SK-N-SH (cell line): Measurements from ENCODE around the gene CD180. TPM values are rescaled to one million over a fixed set of nuclear protein-coding genes. Genes with fewer than 3 reads are reported as not detected.

ENCODE experiments used
- CTCF ChIA-PET: fragments of 300-600, 350-600 bp; formaldehyde crosslinking; extraction: SDS; loops from one replicate; lab custom pipeline; 2021; lab: Yijun Ruan, JAX
- POLR2A ChIA-PET: fragments of 350-600 bp; sonication (Branson Sonifier 250); formaldehyde crosslinking; extraction: SDS; loops from one replicate; lab custom pipeline; 2020; ENCODE audit warnings: antibody characterized with exemption, inconsistent platforms; lab: Yijun Ruan, JAX
- DNase-seq: peaks from one replicate; pipeline ENCODE4 v3.0.0; 2012
- H2AFZ ChIP-seq: fragments of 200-600 bp; sonication (generic); 2 replicates; pipeline ENCODE4 v1.8.1; 2016; ENCODE audit warnings: antibody characterized with exemption, mild to moderate bottlenecking, low read depth
- H3F3A ChIP-seq: fragments of 200-600 bp; sonication (generic); replicated peaks from 2 replicates; pipeline ENCODE3; 2016; ENCODE audit warnings: antibody characterized with exemption, mild to moderate bottlenecking; ENCODE audit not compliant: insufficient read depth
- H3K27ac ChIP-seq, 2 experiments: fragments of 200-500 bp in 1 of 2; fragments of 200-600 bp in 1 of 2; sonication (Bioruptor generic) in 1 of 2; sonication (generic), shearing (Covaris generic) in 1 of 2; 2 replicates each; pipeline versions ENCODE4 v1.5.1 to v1.6.1; 2014 to 2016; ENCODE audit warnings: low read depth in 2 of 2, inconsistent platforms in 1 of 2, low read length in 1 of 2, mild to moderate bottlenecking in 1 of 2, mixed read lengths in 1 of 2
- H3K27me3 ChIP-seq: fragments of 200-600 bp; sonication (generic), shearing (Covaris generic); 2 replicates; pipeline ENCODE4 v1.6.1; 2016; ENCODE audit warnings: mixed run types; ENCODE audit not compliant: insufficient read depth
- H3K36me3 ChIP-seq, 2 experiments: fragments of 200-500 bp in 1 of 2; fragments of 200-600 bp in 1 of 2; sonication (Bioruptor generic) in 1 of 2; sonication (generic) in 1 of 2; replicated peaks in 1 of 2; 2 replicates each; pipeline versions ENCODE3 to v1.5.1; 2014 to 2016; ENCODE audit warnings: low read length in 1 of 2, mild to moderate bottlenecking in 1 of 2; ENCODE audit not compliant: insufficient read depth in 2 of 2, control insufficient read depth in 1 of 2
- H3K4me1 ChIP-seq, 2 experiments: fragments of 200-500 bp in 1 of 2; fragments of 200-600 bp in 1 of 2; sonication (Bioruptor generic) in 1 of 2; sonication (generic), shearing (Covaris generic) in 1 of 2; 2 replicates each; pipeline versions ENCODE4 v1.5.1 to v1.6.1; 2014 to 2016; ENCODE audit warnings: low read depth in 1 of 2, low read length in 1 of 2, mixed run types in 1 of 2; ENCODE audit not compliant: insufficient read depth in 2 of 2, control insufficient read depth in 1 of 2
- H3K4me2 ChIP-seq: fragments of 200-600 bp; sonication (generic), shearing (Covaris generic); 2 replicates; pipeline ENCODE4 v1.6.1; 2017; ENCODE audit warnings: mixed run types
- H3K4me3 ChIP-seq, 2 experiments: fragments of 200-500 bp in 1 of 2; fragments of 200-600 bp in 1 of 2; sonication (Bioruptor generic) in 1 of 2; sonication (generic), shearing (Covaris generic) in 1 of 2; 2 replicates each; pipeline versions ENCODE4 v1.5.1 to v1.8.1; 2014 to 2016; ENCODE audit warnings: low read depth in 2 of 2, inconsistent platforms in 1 of 2, low read length in 1 of 2, mild to moderate bottlenecking in 1 of 2, mixed read lengths in 1 of 2, moderate library complexity in 1 of 2
- H3K79me2 ChIP-seq: fragments of 200-600 bp; sonication (generic); 2 replicates; pipeline ENCODE4 v1.8.1; 2017; ENCODE audit warnings: mild to moderate bottlenecking; ENCODE audit not compliant: insufficient read depth
- H3K9ac ChIP-seq: fragments of 200-600 bp; sonication (generic); 2 replicates; pipeline ENCODE4 v1.6.1; 2017; ENCODE audit warnings: mixed run types
- H3K9me2 ChIP-seq: fragments of 200-600 bp; sonication (generic); 2 replicates; pipeline ENCODE4 v1.6.1; 2017; ENCODE audit warnings: mixed run types
- H3K9me3 ChIP-seq: fragments of 200-600 bp; sonication (generic); 2 replicates; pipeline ENCODE4 v1.6.1; 2017; ENCODE audit warnings: mixed run types, mild to moderate bottlenecking, moderate library complexity
- H4K20me1 ChIP-seq: fragments of 200-600 bp; sonication (generic); 2 replicates; pipeline ENCODE4 v1.6.1; 2017; ENCODE audit warnings: mild to moderate bottlenecking, mixed run types; ENCODE audit not compliant: insufficient read depth
- CHD2 ChIP-seq: fragments of 150-350 bp; IDR thresholded peaks from 2 replicates; pipeline ENCODE4 v1.6.1; 2018; ENCODE audit warnings: low read length; ENCODE audit not compliant: partially characterized antibody
- EP300 ChIP-seq, 2 experiments: IDR thresholded peaks; 2 replicates each; pipeline versions ENCODE4 v1.4.0 to v1.6.1; 2012; ENCODE audit warnings: borderline replicate concordance in 1 of 2, low read depth in 1 of 2, low read length in 1 of 2
- EZH2phosphoT487 ChIP-seq: fragments of 200-600 bp; sonication (generic); IDR thresholded peaks from 2 replicates; pipeline ENCODE4 v1.6.1; 2017; ENCODE audit warnings: low read depth, mixed run types, mild to moderate bottlenecking, antibody characterized with exemption, moderate library complexity, borderline replicate concordance
- FOSL2 ChIP-seq: IDR thresholded peaks from 2 replicates; pipeline ENCODE4 v1.4.0; 2012; ENCODE audit warnings: low read depth, mild to moderate bottlenecking, moderate library complexity, borderline replicate concordance
- IRF3 ChIP-seq: fragments of 150-350 bp; IDR thresholded peaks from 2 replicates; pipeline ENCODE4 v1.6.1; 2016; ENCODE audit warnings: mild to moderate bottlenecking, low read depth, low read length
- JUND ChIP-seq: IDR thresholded peaks from 2 replicates; pipeline ENCODE4 v1.4.0; 2012
- MXI1 ChIP-seq: IDR thresholded peaks from 2 replicates; pipeline ENCODE4 v1.6.1; 2012; ENCODE audit warnings: mild to moderate bottlenecking, low read depth, low read length, improper control_type of control experiment
- NRF1 ChIP-seq: IDR thresholded peaks from 2 replicates; pipeline ENCODE4 v1.6.1; 2012; ENCODE audit warnings: low read depth, mild to moderate bottlenecking, low read length
- PBX3 ChIP-seq: IDR thresholded peaks from 2 replicates; pipeline ENCODE4; 2012
- POLR2AphosphoS5 ChIP-seq: IDR thresholded peaks from 2 replicates; pipeline ENCODE4 v1.6.1; 2012; ENCODE audit warnings: low read depth, low read length
- RAD21 ChIP-seq: IDR thresholded peaks from 2 replicates; pipeline ENCODE4 v1.6.1; 2012; ENCODE audit warnings: mild to moderate bottlenecking, low read length
- RFX5 ChIP-seq: IDR thresholded peaks from 2 replicates; pipeline ENCODE4 v1.6.1; 2012; ENCODE audit warnings: mild to moderate bottlenecking, improper control_type of control experiment, low read length
- RXRA ChIP-seq: IDR thresholded peaks from 2 replicates; pipeline ENCODE4 v1.4.0; 2012; ENCODE audit warnings: low read depth, mild to moderate bottlenecking, borderline replicate concordance
- TAF1 ChIP-seq: IDR thresholded peaks from 2 replicates; pipeline ENCODE4 v1.6.1; 2012; ENCODE audit warnings: low read depth, mild to moderate bottlenecking, low read length, moderate library complexity, borderline replicate concordance
- TEAD4 ChIP-seq: IDR thresholded peaks from 2 replicates; pipeline ENCODE4 v1.4.0; 2012; ENCODE audit warnings: mild to moderate bottlenecking, borderline replicate concordance; ENCODE audit not compliant: insufficient read depth
- USF1 ChIP-seq: IDR thresholded peaks from 2 replicates; pipeline ENCODE4 v1.4.0; 2012; ENCODE audit warnings: low read depth, borderline replicate concordance
- YY1 ChIP-seq: IDR thresholded peaks from 2 replicates; pipeline ENCODE4 v1.4.0; 2012; ENCODE audit warnings: low read depth, mild to moderate bottlenecking
- WGBS: methylation state at CpG from one replicate; pipeline ENCODE4 v1.1.6; 2017; ENCODE audit warnings: low lambda C conversion rate; 5-methylcytosine and 5-hydroxymethylcytosine counted together
- polyA plus RNA-seq, 3 experiments: library from polyadenylated mRNA; depleted of rRNA; stranded (reverse); fragments of >200 nt; gene quantifications; 2 replicates each; pipeline ENCODE4 v1.2.3, GENCODE V29; 2012
- TF ChIP-seq, protein P1 (sequence below): fragments of 150-350 bp; IDR thresholded peaks from 2 replicates; pipeline ENCODE4 v1.6.1; 2017; ENCODE audit warnings: antibody characterized with exemption, low read length, low read depth, borderline replicate concordance
- TF ChIP-seq, protein P2 (sequence below): IDR thresholded peaks from 2 replicates; pipeline ENCODE4 v1.4.0; 2012; ENCODE audit warnings: low read depth

Gene CD180
- polyA plus RNA-seq, 1 of the 3 experiments (the other 2 are of a cell fraction), result 0.02 TPM

GRCh38 chr5:67238191-67238590, 41.6 kb upstream of the CD180 start:
- H3K4me2 ChIP-seq, result no peak overlapping the region
- no peaks in the 10 kb centered on the region for H3K9me3 ChIP-seq
- H3K36me3 ChIP-seq, result no peaks in the 10 kb centered on the region
- H3K4me1 ChIP-seq, result peaks cover 10 to 32% of the 10 kb centered on the region in 2 experiments; a peak in 3 of 4 replicates
- H3K9me2 ChIP-seq, result no peaks in the 10 kb centered on the region
- DNase-seq, result no peak
- no peak overlapping the region for H3K9ac ChIP-seq
- no peaks in the 10 kb centered on the region for H3K79me2 ChIP-seq
- WGBS, result 91% methylated on average over 8 of the region's 8 CpGs
- ChIA-PET CTCF (interaction anchor here (1.0 to 3.8 kb wide), 2 partner anchors 8 to 35 kb away, joined by 3 to 17 read pairs; no protein-coding TSS in a partner anchor), POLR2A (no interaction called here)
- H4K20me1 ChIP-seq, result no peaks in the 10 kb centered on the region
- no peak overlapping the region for H3K27ac ChIP-seq
- no peak for TF ChIP-seq JUND
- TF ChIP-seq IRF3, result no peak
- no peak for TF ChIP-seq FOSL2
- TF ChIP-seq YY1, result no peak
- no peak for TF ChIP-seq RXRA
- TF ChIP-seq RFX5, result no peak
- no peak for TF ChIP-seq TAF1
- TF ChIP-seq, protein P1, sequence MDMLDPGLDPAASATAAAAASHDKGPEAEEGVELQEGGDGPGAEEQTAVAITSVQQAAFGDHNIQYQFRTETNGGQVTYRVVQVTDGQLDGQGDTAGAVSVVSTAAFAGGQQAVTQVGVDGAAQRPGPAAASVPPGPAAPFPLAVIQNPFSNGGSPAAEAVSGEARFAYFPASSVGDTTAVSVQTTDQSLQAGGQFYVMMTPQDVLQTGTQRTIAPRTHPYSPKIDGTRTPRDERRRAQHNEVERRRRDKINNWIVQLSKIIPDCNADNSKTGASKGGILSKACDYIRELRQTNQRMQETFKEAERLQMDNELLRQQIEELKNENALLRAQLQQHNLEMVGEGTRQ, result no peak
- no peak for TF ChIP-seq EP300 (IDR thresholded peaks at IDR 0.05; ENCODE audit: borderline replicate concordance in 1 of 2, low read depth in 1 of 2, low read length in 1 of 2)
- TF ChIP-seq RAD21, result no peak
- no peak for TF ChIP-seq PBX3
- TF ChIP-seq, protein P2, sequence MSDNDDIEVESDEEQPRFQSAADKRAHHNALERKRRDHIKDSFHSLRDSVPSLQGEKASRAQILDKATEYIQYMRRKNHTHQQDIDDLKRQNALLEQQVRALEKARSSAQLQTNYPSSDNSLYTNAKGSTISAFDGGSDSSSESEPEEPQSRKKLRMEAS, result no peak
- no peak for TF ChIP-seq CHD2
- TF ChIP-seq USF1, result no peak
- TF ChIP-seq TEAD4, result no peak
- TF ChIP-seq NRF1, result no peak
- TF ChIP-seq EZH2phosphoT487, result no peak
- no peak for TF ChIP-seq MXI1
- no peak for TF ChIP-seq POLR2AphosphoS5
- H2AFZ ChIP-seq, result no peak overlapping the region
- H3K4me3 ChIP-seq, result no peak overlapping the region
- H3F3A ChIP-seq, result peaks cover 7% of the 10 kb centered on the region
- H3K27me3 ChIP-seq, result no peaks in the 10 kb centered on the region
